DMS153 (cell line): ENCODE results near the gene GALE.
"Not testable (repeated sequence)": the region's sequence is repeated elsewhere in the genome, so short reads cannot be mapped to it uniquely, and the experiment has no call there.

Source experiments
- DNase-seq: peaks from one replicate; lab custom pipeline; 2025; lab: John Stamatoyannopoulos, UW

GALE gene

GRCh38 chr1:23809751-23810171 is 9.2 kb upstream of the GALE start:
- peak; percentile 56 for DNase-seq

- DNase-seq = no peak
Measured at GRCh38 chr1:23807453-23807852, 6.9 kb upstream of the GALE start.

GRCh38 chr1:23806280-23806679 is 5.7 kb upstream of the GALE start:
- DNase-seq = no peak

GRCh38 chr1:23805025-23805424 is 4.5 kb upstream of the GALE start:
- DNase-seq = no peak

GRCh38 chr1:23804183-23804835 is 3.8 kb upstream of the GALE start:
- DNase-seq = no peak

GRCh38 chr1:23803674-23804073 is 3.1 kb upstream of the GALE start:
- no peak for DNase-seq

- not testable (repeated sequence) for DNase-seq
Measured at GRCh38 chr1:23802809-23803342, 2.3 kb upstream of the GALE start.

GRCh38 chr1:23801876-23802275 is 1.3 kb upstream of the GALE start:
- DNase-seq = no peak

GRCh38 chr1:23801338-23801748 is 789 bp upstream of the GALE start:
- DNase-seq = no peak

GRCh38 chr1:23799570-23800399 is 769 bp downstream of the GALE start:
- no peak for DNase-seq

- no peak for DNase-seq
Measured at GRCh38 chr1:23799255-23799569, 1.3 kb downstream of the GALE start.

- DNase-seq = no peak
Measured at GRCh38 chr1:23798662-23799142, 1.9 kb downstream of the GALE start.

GRCh38 chr1:23797478-23798448 is 2.8 kb downstream of the GALE start:
- no peak for DNase-seq

- DNase-seq = no peak
Measured at GRCh38 chr1:23796466-23797271, 3.9 kb downstream of the GALE start.

- no peak for DNase-seq
Measured at GRCh38 chr1:23795676-23796465, 4.7 kb downstream of the GALE start.

- not testable (repeated sequence) for DNase-seq
Measured at GRCh38 chr1:23794732-23795182, 5.8 kb downstream of the GALE start.

GRCh38 chr1:23793861-23794731 is 6.5 kb downstream of the GALE start:
- DNase-seq = no peak

GRCh38 chr1:23793018-23793781 is 7.4 kb downstream of the GALE start:
- no peak for DNase-seq
